GM08714 (cell line): ENCODE results near the gene PALLD.

Experiments
- H3K4me3 ChIP-seq: fragments of 200-500 bp; sonication (Bioruptor generic); 2 replicates; pipeline ENCODE4 v1.5.1; 2014; ENCODE audit warnings: mild to moderate bottlenecking, low read length, inconsistent platforms
- ZNF274 ChIP-seq: IDR thresholded peaks from 2 replicates; pipeline ENCODE4 v1.6.1; 2012; ENCODE audit warnings: mild to moderate bottlenecking, low read depth, low read length

PALLD gene

GRCh38 chr4:168881781-168882420 is 385.0 kb downstream of the PALLD start:
- no peak overlapping the region for H3K4me3 ChIP-seq
- no peak for TF ChIP-seq ZNF274

- no peak overlapping the region for H3K4me3 ChIP-seq
- TF ChIP-seq ZNF274: no peak
These were observed 385.9 kb downstream of the PALLD start for GRCh38 chr4:168882650-168883233.

GRCh38 chr4:168883513-168883912 is 386.7 kb downstream of the PALLD start:
- no peak for TF ChIP-seq ZNF274
- no peak overlapping the region for H3K4me3 ChIP-seq

GRCh38 chr4:168884251-168885124 is 387.6 kb downstream of the PALLD start:
- TF ChIP-seq ZNF274: no peak
- H3K4me3 ChIP-seq: no peak overlapping the region

GRCh38 chr4:168885400-168885799 is 388.5 kb downstream of the PALLD start:
- no peak overlapping the region for H3K4me3 ChIP-seq
- no peak for TF ChIP-seq ZNF274

- TF ChIP-seq ZNF274: no peak
- H3K4me3 ChIP-seq: no peak overlapping the region
These were observed 389.5 kb downstream of the PALLD start for GRCh38 chr4:168886351-168886750.

- TF ChIP-seq ZNF274: no peak
- no peak overlapping the region for H3K4me3 ChIP-seq
These were observed 391.0 kb downstream of the PALLD start for GRCh38 chr4:168887809-168888208.

- TF ChIP-seq ZNF274: no peak
- no peak overlapping the region for H3K4me3 ChIP-seq
These were observed 391.9 kb downstream of the PALLD start for GRCh38 chr4:168888715-168889215.

GRCh38 chr4:168891086-168891485 is 394.2 kb downstream of the PALLD start:
- no peak overlapping the region for H3K4me3 ChIP-seq
- no peak for TF ChIP-seq ZNF274

GRCh38 chr4:168891688-168892087 is 394.8 kb downstream of the PALLD start:
- TF ChIP-seq ZNF274: no peak
- no peak overlapping the region for H3K4me3 ChIP-seq

- H3K4me3 ChIP-seq: no peak overlapping the region
- TF ChIP-seq ZNF274: no peak
These were observed 395.6 kb downstream of the PALLD start for GRCh38 chr4:168892475-168892874.

GRCh38 chr4:168893205-168893604 is 396.4 kb downstream of the PALLD start:
- TF ChIP-seq ZNF274: no peak
- H3K4me3 ChIP-seq: no peak overlapping the region

- H3K4me3 ChIP-seq: no peak overlapping the region
- no peak for TF ChIP-seq ZNF274
These were observed 397.0 kb downstream of the PALLD start for GRCh38 chr4:168893807-168894206.

GRCh38 chr4:168900080-168900479 is 403.2 kb downstream of the PALLD start:
- no peak overlapping the region for H3K4me3 ChIP-seq
- TF ChIP-seq ZNF274: no peak
